ENCODE data around the gene PAQR8.

- no peak for TF ChIP-seq POLR2AphosphoS5 (IDR thresholded peaks at IDR 0.05; ENCODE audit: insufficient read depth in 1 of 2, low read depth in 1 of 2)
- no peak for TF ChIP-seq CTCF (IDR thresholded peaks at IDR 0.05)
- TF ChIP-seq POLR2A (IDR thresholded peaks at IDR 0.05): no peak
Measured at GRCh38 chr6:52312461-52312860, 49.5 kb upstream of the PAQR8 start.
